Neural progenitor cell (in vitro differentiated cells): ENCODE measurements around the gene GULP1. TPM values are rescaled to one million over a fixed set of nuclear protein-coding genes. Genes with fewer than 3 reads are reported as not detected.
"Not testable (repeated sequence)": the region's sequence is repeated elsewhere in the genome, so short reads cannot be mapped to it uniquely, and the experiment has no call there.

ENCODE experiments used
- DNase-seq: peaks from one replicate; pipeline ENCODE4 v3.0.0-alpha.2; 2016; ENCODE audit warnings: low spot score
- H2AFZ ChIP-seq: fragments of 200-600 bp; sonication (generic); replicated peaks from 2 replicates; pipeline ENCODE4 v1.6.1; 2016; ENCODE audit warnings: antibody characterized with exemption
- H3F3A ChIP-seq: fragments of 200-600 bp; sonication (generic); 2 replicates; pipeline ENCODE4 v1.6.1; 2016; ENCODE audit warnings: antibody characterized with exemption, low read depth
- H3K27ac ChIP-seq: fragments of 200-600 bp; sonication (generic); 2 replicates; pipeline ENCODE4 v1.5.1; 2016; ENCODE audit warnings: mild to moderate bottlenecking
- H3K27me3 ChIP-seq: fragments of 200-600 bp; sonication (generic); 2 replicates; pipeline ENCODE4 v1.6.1; 2016; ENCODE audit warnings: mild to moderate bottlenecking, moderate library complexity
- H3K36me3 ChIP-seq: fragments of 200-600 bp; sonication (generic); 2 replicates; pipeline ENCODE4 v1.5.1; 2016
- H3K4me1 ChIP-seq: fragments of 200-600 bp; sonication (generic); 2 replicates; pipeline ENCODE4 v1.6.1; 2016; ENCODE audit warnings: mixed run types
- H3K4me2 ChIP-seq: fragments of 200-600 bp; sonication (generic); 2 replicates; pipeline ENCODE4 v1.6.1; 2016
- H3K4me3 ChIP-seq: fragments of 200-600 bp; sonication (generic); 2 replicates; pipeline ENCODE4 v1.5.1; 2016
- H3K79me2 ChIP-seq: fragments of 200-600 bp; sonication (generic); 2 replicates; pipeline ENCODE4 v1.6.1; 2016; ENCODE audit warnings: low read depth
- H3K9ac ChIP-seq: fragments of 200-600 bp; sonication (generic); 2 replicates; pipeline ENCODE4 v1.6.1; 2016
- H3K9me3 ChIP-seq: fragments of 200-600 bp; sonication (generic); 2 replicates; pipeline ENCODE4 v1.5.1; 2016; ENCODE audit warnings: low read depth
- H4K20me1 ChIP-seq: fragments of 200-600 bp; sonication (generic); 2 replicates; pipeline ENCODE4 v1.6.1; 2016; ENCODE audit warnings: low read depth
- H3K27ac Mint-ChIP-seq: 3 replicates; pipeline ENCODE4 v1.8.0; 2021; ENCODE audit warnings: mixed read lengths
- H3K27me3 Mint-ChIP-seq: 2 replicates; pipeline ENCODE4 v1.8.0; 2022; ENCODE audit warnings: low read depth, mild to moderate bottlenecking, inconsistent platforms, moderate library complexity, mixed read lengths; ENCODE audit not compliant: insufficient read depth
- H3K36me3 Mint-ChIP-seq: 3 replicates; pipeline ENCODE4 v1.8.0; 2021; ENCODE audit warnings: mixed read lengths
- H3K4me1 Mint-ChIP-seq: 3 replicates; pipeline ENCODE4 v1.8.0; 2021; ENCODE audit warnings: mixed read lengths
- H3K4me3 Mint-ChIP-seq: 3 replicates; pipeline ENCODE4 v1.8.0; 2021; ENCODE audit warnings: mild to moderate bottlenecking, moderate library complexity, mixed read lengths
- H3K9me3 Mint-ChIP-seq: 3 replicates; pipeline ENCODE4 v1.8.0; 2020; ENCODE audit warnings: mixed read lengths
- EZH2 ChIP-seq: fragments of 200-600 bp; sonication (generic); IDR thresholded peaks from 2 replicates; pipeline ENCODE4 v1.6.1; 2017; ENCODE audit warnings: antibody characterized with exemption, mild to moderate bottlenecking, moderate library complexity
- EZH2phosphoT487 ChIP-seq: fragments of 200-600 bp; sonication (generic); IDR thresholded peaks from 2 replicates; pipeline ENCODE4 v1.6.1; 2017; ENCODE audit warnings: antibody characterized with exemption
- total RNA-seq: library from RNA; depleted of rRNA; stranded (reverse); fragments of >200 nt; gene quantifications from 2 replicates; pipeline ENCODE4 v1.2.3, GENCODE V29; 2015; ENCODE audit warnings: low replicate concordance
- TF ChIP-seq, protein P1 (sequence below): fragments of 200-600 bp; sonication (generic); IDR thresholded peaks from 2 replicates; pipeline ENCODE4 v1.5.1; 2017; ENCODE audit warnings: antibody characterized with exemption, mild to moderate bottlenecking

Gene GULP1
- total RNA-seq, 1 donor from 2014 or later, result 154 TPM

- no peak overlapping the region for H2AFZ ChIP-seq
- Mint-ChIP-seq H3K4me3 (no peak overlapping the region), H3K27me3 (peaks cover 2% of the 10 kb centered on the region), H3K9me3 (peaks cover 42% of the 10 kb centered on the region), H3K27ac (no peak overlapping the region), H3K4me1 (no peaks in the 10 kb centered on the region), H3K36me3 (peaks cover 47% of the 10 kb centered on the region)
- TF ChIP-seq, protein P1, sequence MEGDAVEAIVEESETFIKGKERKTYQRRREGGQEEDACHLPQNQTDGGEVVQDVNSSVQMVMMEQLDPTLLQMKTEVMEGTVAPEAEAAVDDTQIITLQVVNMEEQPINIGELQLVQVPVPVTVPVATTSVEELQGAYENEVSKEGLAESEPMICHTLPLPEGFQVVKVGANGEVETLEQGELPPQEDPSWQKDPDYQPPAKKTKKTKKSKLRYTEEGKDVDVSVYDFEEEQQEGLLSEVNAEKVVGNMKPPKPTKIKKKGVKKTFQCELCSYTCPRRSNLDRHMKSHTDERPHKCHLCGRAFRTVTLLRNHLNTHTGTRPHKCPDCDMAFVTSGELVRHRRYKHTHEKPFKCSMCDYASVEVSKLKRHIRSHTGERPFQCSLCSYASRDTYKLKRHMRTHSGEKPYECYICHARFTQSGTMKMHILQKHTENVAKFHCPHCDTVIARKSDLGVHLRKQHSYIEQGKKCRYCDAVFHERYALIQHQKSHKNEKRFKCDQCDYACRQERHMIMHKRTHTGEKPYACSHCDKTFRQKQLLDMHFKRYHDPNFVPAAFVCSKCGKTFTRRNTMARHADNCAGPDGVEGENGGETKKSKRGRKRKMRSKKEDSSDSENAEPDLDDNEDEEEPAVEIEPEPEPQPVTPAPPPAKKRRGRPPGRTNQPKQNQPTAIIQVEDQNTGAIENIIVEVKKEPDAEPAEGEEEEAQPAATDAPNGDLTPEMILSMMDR, result no peak
- no peak for TF ChIP-seq EZH2
- no peak for TF ChIP-seq EZH2phosphoT487
- no peak overlapping the region for H3K9ac ChIP-seq
- H3K4me2 ChIP-seq, result no peak overlapping the region
- peaks cover 78% of the 10 kb centered on the region for H3K79me2 ChIP-seq
- H3K27ac ChIP-seq, result no peak overlapping the region
- DNase-seq, result no peak
- no peaks in the 10 kb centered on the region for H3K9me3 ChIP-seq
- no peaks in the 10 kb centered on the region for H3K36me3 ChIP-seq
- H3K4me1 ChIP-seq, result no peaks in the 10 kb centered on the region
- no peaks in the 10 kb centered on the region for H3F3A ChIP-seq
- no peaks in the 10 kb centered on the region for H4K20me1 ChIP-seq
- H3K27me3 ChIP-seq, result no peaks in the 10 kb centered on the region
- no peak overlapping the region for H3K4me3 ChIP-seq
Measured at GRCh38 chr2:188459061-188459460, 167.4 kb downstream of the GULP1 start.

DNA sequence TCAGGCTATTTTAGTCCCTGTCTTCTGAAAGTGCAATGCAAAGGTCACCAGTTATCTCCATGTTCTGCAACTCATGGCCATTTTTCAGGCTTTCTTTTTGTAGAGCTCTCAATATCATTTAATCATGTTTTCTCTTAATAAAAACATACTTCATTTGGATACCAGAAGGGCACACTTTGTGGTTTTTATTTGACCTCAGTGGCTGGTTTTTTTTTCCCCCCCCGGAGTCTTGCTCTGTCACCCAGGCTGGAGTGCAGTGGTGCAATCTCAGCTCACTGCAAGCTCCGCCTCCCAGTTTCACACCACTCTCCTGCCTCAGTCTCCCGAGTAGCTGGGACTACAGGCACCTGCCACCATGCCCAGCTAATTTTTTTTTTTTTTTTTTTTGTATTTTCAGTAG is 174.4 kb downstream of the GULP1 start:
- H3K4me1 Mint-ChIP-seq, H3K27me3 Mint-ChIP-seq, H3K4me3 ChIP-seq, H3K27ac ChIP-seq, H3K27me3 ChIP-seq, H2AFZ ChIP-seq, H3F3A ChIP-seq, H3K27ac Mint-ChIP-seq, H3K4me1 ChIP-seq, H3K36me3 ChIP-seq, DNase-seq, H3K4me2 ChIP-seq, H3K9ac ChIP-seq, H3K4me3 Mint-ChIP-seq, H4K20me1 ChIP-seq: not testable (repeated sequence)
- Histone ChIP-seq H3K9me3 (peaks cover 12% of the 10 kb centered on the region), H3K79me2 (peaks cover 80% of the 10 kb centered on the region)
- Mint-ChIP-seq H3K9me3 (peaks cover 34% of the 10 kb centered on the region), H3K36me3 (peaks cover 21% of the 10 kb centered on the region)

GRCh38 chr2:188466761-188467160 is 175.1 kb downstream of the GULP1 start:
- Mint-ChIP-seq H3K27me3 (no peaks in the 10 kb centered on the region), H3K9me3 (peaks cover 34% of the 10 kb centered on the region), H3K36me3 (peaks cover 19% of the 10 kb centered on the region), H3K4me3 (no peak overlapping the region), H3K27ac (no peak overlapping the region), H3K4me1 (no peaks in the 10 kb centered on the region)
- no peaks in the 10 kb centered on the region for H3K27me3 ChIP-seq
- no peaks in the 10 kb centered on the region for H3F3A ChIP-seq
- no peak for DNase-seq
- H3K36me3 ChIP-seq, result no peaks in the 10 kb centered on the region
- peaks cover 80% of the 10 kb centered on the region for H3K79me2 ChIP-seq
- H2AFZ ChIP-seq, result no peak overlapping the region
- peaks cover 12% of the 10 kb centered on the region for H3K9me3 ChIP-seq
- H3K4me2 ChIP-seq, result no peak overlapping the region
- no peak overlapping the region for H3K4me3 ChIP-seq
- TF ChIP-seq, protein P1, result no peak
- no peak for TF ChIP-seq EZH2phosphoT487
- no peak for TF ChIP-seq EZH2
- no peak overlapping the region for H3K27ac ChIP-seq
- no peaks in the 10 kb centered on the region for H4K20me1 ChIP-seq
- no peaks in the 10 kb centered on the region for H3K4me1 ChIP-seq
- no peak overlapping the region for H3K9ac ChIP-seq

DNA sequence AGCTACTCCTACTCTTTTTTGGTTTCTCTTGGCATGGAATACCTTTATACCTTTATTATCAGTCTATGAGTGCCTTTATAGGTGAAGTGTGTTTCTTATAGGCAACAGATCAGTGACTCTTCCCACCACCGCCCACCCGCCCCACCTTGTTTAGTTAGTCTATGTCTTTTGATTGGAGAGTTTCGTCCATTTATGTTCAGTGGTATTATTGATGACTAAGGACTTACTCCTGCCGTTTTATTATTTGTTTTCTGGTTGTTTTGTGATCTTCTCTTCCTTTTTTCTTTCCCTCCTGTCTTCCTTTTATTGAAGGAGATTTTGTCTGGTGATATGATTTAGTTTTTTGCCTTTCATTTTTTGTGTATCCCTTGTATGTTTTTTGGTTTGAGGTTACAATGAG is 179.5 kb downstream of the GULP1 start:
- no peak for TF ChIP-seq EZH2
- TF ChIP-seq, protein P1, result no peak
- no peak for TF ChIP-seq EZH2phosphoT487
- H3K36me3 Mint-ChIP-seq, result peaks cover 14% of the 10 kb centered on the region
- no peak overlapping the region for H3K4me3 Mint-ChIP-seq
- Histone ChIP-seq H2AFZ (no peak overlapping the region), H3K4me1 (no peaks in the 10 kb centered on the region), H3K9ac (no peak overlapping the region), H3K36me3 (no peaks in the 10 kb centered on the region), H3K27ac (no peak overlapping the region), H3K27me3 (no peaks in the 10 kb centered on the region), H3K4me2 (no peak overlapping the region), H4K20me1 (no peaks in the 10 kb centered on the region), H3K9me3 (peaks cover 12% of the 10 kb centered on the region), H3F3A (no peaks in the 10 kb centered on the region), H3K79me2 (peaks cover 84% of the 10 kb centered on the region), H3K4me3 (no peak overlapping the region)
- H3K9me3 Mint-ChIP-seq, result peaks cover 38% of the 10 kb centered on the region
- no peak overlapping the region for H3K27ac Mint-ChIP-seq
- H3K27me3 Mint-ChIP-seq, result no peaks in the 10 kb centered on the region
- peaks cover 6% of the 10 kb centered on the region for H3K4me1 Mint-ChIP-seq
- DNase-seq, result no peak
